GM21825 (cell line): ENCODE measurements around the gene SLC44A5.

ENCODE experiments used
- ATAC-seq: cut with Tn5 transposase; IDR thresholded peaks from one replicate; pipeline ENCODE4 v1.9.1; 2021; ENCODE audit warnings: mild to moderate bottlenecking, moderate library complexity; ENCODE audit not compliant: unreplicated experiment

SLC44A5 gene

GRCh38 chr1:75589637-75590036 lies 21.3 kb downstream of the SLC44A5 start:
- no peak for ATAC-seq

DNA sequence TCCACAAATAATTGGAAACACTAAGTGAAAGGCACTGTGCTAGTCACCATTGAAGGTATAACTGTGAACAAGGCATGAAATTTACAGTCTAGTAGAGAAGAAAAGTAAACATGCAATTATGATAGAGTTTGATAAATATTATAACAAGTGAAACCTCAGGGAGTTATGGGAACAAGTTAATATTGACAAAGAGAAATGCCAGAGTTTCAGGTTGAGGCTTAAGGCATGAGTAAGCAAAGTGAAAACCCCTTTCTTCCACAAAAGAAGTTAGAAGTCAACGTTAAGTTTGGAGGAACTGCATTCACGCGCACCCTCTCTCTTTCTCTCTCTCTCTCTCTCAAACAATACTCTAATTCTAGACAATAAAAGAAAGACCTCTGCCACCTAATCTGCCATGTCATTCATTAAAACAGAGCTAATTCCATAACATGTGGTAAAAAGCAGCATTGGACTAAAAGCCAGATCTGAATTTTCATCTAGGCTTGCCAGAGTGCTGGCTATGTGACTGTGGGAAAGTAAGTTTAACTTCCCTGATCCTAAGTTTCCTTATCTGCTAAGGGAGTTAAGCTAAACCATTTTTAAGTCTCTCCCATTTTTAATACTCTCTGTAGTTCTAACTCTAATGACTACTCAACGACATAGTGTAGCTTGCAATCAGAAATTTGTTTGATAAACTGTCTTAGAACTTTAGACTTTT lies 22.0 kb downstream of the SLC44A5 start:
- no peak for ATAC-seq

DNA sequence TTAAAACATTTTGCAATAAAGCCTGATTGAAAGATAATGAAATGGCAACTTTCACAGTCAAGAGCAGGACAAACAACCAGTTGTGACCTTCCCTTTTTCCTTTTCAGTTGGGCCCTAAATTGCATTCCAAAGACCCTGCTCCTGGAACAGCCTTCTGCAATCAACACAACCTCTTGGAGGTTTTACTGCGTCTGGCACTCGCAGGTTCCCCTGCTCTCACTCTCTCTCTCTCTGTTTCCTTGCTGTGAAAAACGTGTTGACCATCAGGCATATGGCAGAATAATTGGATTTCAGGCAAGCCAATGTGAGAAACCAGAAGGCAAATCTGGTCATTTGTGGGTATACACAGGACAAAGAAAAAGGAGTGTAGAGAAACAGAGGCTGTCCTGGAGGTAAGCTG lies 23.2 kb downstream of the SLC44A5 start:
- no peak for ATAC-seq

DNA sequence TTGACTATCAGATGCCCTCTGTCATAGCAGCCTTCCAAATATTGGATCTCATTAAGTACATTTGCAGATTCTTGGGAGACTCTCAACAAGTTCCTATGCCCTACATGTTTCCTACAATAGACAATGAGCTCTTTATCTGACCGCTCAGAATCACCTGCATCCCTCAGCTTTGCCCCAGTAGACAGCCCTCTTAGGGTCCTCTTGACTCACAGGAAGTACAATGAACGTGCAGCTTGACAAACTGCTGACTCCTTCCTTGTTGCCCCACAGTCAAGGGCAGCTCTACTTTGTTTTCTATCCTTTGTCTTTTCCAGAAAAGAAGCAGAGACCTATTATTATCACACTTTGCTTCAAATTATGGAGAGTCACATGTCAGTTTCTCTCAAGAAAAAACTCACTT lies 27.6 kb downstream of the SLC44A5 start:
- ATAC-seq = no peak

GRCh38 chr1:75582725-75583261 lies 28.1 kb downstream of the SLC44A5 start:
- ATAC-seq = no peak

DNA sequence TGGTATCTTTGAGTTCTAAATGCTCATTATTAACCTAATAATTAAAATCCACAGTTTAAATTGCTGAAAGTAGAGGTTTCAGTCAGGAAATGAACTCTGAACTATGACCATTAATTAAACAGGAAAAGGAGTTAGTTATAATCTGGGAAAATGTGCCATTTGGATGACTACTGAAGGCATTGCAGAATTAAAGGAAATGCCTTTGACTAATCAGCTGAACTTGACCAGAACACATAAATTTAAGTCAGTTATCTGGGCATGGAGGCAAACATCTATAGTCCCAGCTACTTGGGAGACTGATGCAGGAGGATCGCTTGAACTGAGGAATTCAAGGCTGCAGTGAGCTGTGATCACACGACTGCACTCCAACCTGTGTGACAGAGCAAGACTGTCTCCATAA lies 31.9 kb downstream of the SLC44A5 start:
- no peak for ATAC-seq

DNA sequence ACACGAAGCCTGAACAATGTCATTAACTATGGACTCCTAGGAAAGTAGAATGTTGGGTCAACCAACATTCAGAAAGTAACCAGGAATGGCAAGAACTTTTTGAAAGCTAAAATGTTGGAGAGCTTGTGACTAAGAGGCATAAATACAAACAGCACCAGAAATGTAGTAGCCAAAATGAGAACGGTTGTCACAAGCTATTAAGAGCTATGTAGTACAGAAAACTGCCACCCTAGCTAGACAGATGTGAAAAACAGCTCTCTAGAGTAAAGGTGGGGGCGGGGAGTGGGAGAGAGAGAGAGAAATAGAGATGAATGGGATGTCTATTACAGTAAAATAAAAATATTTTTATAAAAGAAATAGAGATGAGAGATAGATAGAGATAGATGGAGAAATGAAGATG lies 35.1 kb downstream of the SLC44A5 start:
- ATAC-seq = no peak

DNA sequence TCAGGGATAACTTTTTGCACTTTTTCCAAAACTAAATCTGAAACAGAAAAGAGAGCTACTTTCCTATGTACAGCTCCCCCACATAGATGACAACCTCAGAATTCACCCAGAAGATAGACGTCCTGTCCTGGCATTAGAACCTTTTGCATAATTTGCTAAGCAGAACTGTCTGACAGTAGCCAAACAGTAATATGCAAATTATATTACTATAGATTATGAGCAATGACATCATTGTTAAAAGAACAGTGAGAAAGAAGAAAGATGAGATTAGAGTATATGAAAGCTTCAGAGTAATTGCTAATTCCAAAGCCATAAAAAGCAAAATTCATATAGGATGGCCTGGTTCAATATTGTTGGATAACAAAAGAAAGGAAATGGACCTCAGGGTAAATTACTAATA lies 43.7 kb downstream of the SLC44A5 start:
- ATAC-seq = no peak

DNA sequence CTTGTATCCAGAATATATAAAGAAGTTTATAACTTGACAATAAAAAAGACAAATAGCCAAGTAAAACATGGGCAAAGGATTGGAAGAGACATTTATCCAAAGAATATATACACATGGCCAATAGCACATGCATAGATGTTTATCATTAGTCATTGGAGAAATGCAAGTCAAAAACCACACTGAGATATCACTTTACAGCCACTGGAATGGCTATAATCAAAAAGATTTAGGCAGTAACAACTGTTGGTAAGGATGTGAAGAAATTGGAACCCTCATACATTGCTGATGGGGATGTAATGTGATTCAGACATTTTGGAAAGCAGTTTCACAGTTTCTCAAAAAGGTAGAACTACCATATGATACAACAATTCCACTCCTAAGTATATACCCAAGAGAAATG lies 51.1 kb downstream of the SLC44A5 start:
- no peak for ATAC-seq

DNA sequence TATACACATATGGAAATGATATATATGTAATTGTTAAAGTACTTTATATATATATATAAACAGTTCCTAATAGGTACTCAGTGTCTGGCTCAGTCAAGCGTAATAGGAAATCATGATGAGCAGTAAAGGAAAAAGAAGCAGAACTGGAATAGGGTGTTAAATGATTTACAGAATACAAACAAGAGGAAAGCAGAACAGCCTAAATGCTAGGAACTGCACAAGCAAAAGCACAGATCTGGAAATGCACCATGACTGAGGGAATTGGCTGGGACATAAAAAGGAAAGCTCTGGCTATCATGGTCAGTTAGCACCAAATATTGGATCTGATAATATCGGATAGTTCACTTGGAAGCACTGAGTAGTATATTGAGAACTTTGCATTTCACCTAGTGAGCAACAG lies 51.8 kb downstream of the SLC44A5 start:
- ATAC-seq = no peak

- no peak for ATAC-seq
Observed at GRCh38 chr1:75554870-75555269, 56.0 kb downstream of the SLC44A5 start.

DNA sequence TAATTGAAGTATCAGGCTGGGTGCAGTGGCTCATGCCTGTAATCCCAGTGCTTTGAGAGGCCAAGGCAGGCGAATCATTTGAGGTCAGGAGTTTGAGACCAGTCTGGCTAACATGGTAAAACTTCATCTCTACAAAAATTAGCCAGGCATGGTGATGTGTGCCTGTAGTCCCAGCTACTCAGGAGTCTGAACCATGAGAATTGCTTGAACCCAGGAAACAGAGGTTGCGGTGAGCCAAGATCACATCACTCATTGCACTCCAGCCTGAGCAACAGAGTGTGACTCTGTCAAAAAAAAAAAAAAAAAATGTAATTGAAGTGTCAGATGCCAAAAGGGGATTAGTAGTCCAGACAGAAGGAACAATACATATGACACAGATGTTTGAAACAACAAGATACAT lies 56.7 kb downstream of the SLC44A5 start:
- ATAC-seq = no peak

- no peak for ATAC-seq
Observed at GRCh38 chr1:75550559-75550958, 60.4 kb downstream of the SLC44A5 start.

DNA sequence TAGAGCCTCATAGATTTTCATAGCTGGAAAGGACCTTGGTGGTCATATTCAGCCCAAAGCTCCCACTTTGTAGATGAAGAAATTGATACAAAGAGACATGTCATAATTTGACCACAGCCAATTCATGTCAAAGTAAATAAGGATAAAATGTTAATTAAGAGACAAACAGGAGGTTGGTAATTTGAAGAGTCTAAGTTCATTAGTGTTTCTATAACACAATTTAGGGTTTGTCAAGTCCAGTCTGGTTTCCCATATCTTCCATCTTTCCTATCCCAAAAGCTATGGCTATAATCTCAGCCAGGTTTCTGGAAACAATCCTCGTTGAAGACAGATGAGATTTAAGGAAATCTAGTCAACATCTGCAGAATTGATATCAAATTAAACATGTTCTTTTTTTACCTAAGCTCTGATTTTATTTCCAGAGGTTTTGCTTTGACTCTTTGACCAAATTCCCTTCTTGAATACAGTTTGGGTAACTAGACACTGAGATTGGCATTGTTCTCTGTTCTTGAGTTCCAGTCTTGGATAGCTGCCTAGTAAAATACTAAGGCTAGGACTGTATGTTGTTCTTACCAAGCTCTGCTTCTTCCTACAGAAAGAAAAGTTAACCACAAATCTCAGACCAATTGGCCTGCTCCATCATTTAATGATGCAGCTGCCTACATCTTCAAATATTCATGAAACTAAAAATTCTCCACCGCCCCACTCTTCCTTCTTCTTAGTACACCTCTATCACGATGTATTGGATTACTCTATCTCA lies 62.0 kb downstream of the SLC44A5 start:
- ATAC-seq = no peak

DNA sequence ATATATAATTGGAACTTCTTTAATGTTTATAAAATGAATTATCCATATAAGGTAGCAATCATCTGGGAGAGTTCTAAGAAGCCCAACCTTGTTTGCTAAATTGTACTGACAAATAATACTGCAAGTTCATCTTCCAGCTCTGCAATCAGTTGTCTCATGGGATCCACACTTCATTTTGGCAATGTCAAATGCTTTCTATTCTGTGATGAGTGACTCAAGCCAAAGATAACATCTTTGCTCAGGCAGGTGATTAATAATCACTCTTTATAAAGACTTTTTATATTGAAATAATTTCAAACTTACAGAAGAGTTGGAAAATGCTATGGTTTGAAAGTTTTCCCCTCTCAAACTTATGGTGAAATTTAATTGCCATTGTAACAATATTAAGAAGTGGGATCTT lies 67.2 kb downstream of the SLC44A5 start:
- no peak for ATAC-seq

DNA sequence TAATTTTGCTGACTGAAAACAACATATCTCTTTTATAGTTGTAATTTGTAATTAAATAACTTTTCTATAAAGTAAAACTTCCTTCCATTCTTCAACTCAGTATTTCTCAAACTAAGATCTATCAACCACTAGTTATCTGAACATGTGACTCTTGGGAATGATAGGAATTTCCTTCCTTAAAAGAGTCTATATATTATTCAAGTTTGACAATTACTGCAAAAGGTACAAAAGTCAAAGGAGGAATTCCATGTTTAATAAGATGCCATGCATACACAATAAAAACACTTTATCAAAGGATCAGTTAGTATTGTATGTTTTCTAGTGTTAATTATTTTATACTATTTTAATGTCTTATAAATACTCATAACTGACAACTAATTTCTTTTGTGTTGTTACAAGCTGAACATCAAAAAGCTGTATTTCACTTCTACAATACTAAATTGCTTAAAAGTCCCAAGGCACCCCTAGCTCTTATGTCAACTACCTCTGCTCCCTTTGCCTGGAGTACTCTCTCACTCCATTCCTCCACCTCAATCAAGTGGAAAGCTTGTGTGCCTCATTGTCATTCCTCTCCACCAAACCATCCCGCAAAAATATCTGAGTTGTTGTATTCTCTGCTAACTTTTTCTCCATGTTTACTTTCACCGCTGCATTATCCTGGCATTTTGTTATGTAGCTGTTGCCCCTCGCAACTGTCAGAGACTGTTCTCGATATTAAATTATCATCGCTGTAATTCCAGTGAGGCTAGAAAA lies 67.9 kb downstream of the SLC44A5 start:
- ATAC-seq = no peak

GRCh38 chr1:75539230-75540116 lies 71.4 kb downstream of the SLC44A5 start:
- no peak for ATAC-seq

DNA sequence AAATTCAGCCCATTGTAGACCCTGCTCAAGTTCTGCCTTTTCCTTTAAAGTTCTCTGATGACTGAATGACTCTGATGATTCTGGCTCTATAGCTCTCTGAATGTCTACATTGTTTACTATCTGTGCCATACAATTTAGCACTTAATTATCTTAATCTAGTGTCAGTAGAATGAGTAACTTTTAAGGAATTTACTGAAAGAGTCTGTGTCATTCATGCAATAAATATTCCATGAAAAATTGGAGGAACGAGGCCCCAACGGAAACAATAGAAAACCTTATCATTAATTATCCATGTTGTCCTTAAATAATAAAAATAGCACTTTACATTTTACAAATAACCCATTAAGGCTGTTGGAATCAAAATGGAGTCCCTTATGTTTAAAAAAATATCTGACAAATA lies 77.8 kb downstream of the SLC44A5 start:
- no peak for ATAC-seq

DNA sequence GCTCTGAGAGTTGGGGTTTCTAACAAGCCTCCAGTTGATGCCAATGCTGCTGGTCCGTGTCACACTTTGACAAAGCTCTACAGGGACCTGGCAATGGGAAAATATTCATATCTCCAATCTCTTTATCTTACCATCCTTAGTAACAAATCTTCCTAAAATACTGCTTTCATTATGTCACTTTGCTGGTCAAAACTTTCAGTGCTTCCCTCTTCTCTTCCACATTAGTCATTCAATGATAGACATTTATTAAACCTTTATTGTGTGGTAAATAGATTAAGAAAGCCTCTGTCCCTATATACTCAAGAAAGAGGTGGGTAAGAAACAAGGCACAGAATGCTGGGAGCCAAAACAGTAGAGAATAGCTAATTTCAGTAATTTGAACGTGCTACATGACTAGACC lies 79.3 kb downstream of the SLC44A5 start:
- ATAC-seq = no peak

- ATAC-seq = no peak
Observed at GRCh38 chr1:75529488-75529887, 81.4 kb downstream of the SLC44A5 start.

DNA sequence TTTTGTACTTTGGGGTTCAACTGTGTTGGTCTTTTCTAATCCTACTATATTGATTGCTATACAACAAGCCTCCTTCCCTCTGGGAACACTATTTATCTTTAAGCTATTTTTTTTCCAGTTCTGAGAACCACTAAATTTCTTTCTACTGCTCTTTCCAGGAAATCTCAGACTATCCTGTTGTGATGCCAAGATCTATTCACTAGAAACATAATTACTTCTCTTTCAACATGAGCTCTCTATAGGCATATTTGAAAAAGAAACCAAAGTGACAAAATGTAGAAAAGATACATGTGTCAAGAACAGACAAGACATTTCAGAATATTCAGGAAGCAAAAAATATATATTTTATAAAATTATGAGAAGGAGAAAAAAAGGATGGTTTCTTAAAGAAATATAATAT lies 82.9 kb downstream of the SLC44A5 start:
- ATAC-seq = no peak
